8988T (cell line): Measurements from ENCODE around the gene DAGLA.
A peak's percentile ranks its signal among the peaks of the same experiment; 100 is the strongest.

ENCODE experiments used
- DNase-seq: peaks from one replicate; pipeline ENCODE4 v3.0.0; 2011

The DAGLA gene

DNA sequence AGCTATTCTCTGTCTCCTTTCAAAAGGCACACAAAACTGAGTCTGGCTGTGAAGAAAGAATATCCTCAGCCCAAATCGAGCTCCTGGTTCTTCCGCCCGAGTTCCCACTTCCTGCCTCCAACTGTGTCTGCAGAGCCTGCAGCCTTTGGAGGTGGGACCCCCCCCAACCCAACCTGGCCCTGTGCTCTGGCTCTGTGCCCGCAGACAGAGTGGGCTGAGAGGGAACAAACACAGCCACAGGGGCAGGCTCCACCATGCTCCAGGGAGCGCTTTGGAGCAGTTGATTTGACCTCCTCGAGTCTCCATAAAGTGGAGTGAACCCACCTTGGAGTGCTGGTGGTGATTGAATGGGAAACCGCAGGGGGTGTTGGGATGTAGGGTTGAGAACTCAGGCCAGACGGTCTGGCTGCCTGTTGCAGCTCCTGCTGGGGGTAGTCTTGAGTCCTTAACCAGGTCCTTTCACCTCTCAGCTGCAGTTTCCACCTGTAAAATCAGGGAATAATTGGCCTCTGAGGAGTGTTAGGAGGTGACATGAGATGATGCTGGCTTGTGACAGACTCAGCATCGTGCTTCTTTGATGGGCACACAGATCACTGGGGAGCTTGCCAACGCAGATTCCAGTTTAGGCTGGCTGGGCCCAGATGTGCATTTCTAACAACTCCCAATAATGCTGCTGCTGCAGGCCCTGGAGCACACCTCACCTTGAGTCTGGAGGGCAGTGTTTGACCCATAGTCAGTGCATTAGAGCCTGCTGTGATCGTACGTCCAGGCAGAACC, 11.4 kb downstream of the DAGLA start:
- DNase-seq: no peak

DNA sequence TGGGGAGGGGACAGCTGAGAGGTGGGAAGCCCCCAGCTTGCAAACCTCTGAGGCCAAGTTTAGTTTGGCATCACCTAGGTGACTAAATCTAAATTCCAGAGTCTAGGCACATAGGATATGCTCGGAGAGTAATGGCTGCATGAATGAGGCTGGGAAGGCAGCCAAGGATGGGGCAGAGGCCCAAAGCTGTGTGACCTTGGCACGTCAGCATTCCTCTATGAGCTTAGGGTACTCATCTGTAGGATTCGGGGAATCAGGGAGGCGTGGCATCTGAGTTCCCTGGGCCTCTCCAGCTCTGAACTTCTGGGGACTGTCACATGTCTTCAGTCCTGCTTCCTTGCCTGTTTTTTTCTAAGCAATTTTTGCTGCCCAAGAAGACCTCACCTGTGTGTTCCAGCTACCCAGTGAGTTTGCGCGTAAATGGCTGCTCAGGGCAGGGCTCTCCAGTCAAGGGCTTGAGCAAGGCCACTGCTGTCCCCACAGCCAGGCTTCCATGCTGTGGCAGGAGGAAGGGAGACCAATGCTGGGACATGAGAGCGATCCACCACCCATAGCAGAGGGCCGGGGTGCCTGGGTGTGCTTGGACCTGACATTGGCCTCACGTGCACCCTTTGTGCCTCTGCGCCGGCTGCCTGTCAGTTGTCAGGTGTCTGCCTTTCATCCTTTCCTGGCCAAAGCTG, 13.9 kb downstream of the DAGLA start:
- no peak for DNase-seq

DNA sequence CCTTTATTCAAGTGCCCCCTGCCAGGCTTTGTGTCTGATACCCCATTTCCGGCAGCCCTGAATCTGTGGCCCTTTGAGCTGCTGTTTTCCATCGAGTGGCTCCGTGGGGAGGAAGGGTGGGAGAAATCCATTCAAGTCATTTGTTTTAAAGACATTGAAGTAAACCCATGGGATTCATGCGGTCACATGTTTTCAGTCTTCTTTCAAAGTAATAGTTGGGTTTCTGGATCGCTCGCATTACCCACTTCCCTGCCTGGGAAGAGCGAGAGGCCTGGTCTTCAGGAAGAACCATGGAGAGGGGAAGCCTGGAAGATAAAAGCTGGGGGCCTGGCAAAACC, 14.4 kb downstream of the DAGLA start:
- DNase-seq: no peak

GRCh38 chr11:61694946-61695706, 14.9 kb downstream of the DAGLA start:
- DNase-seq: no peak

DNA sequence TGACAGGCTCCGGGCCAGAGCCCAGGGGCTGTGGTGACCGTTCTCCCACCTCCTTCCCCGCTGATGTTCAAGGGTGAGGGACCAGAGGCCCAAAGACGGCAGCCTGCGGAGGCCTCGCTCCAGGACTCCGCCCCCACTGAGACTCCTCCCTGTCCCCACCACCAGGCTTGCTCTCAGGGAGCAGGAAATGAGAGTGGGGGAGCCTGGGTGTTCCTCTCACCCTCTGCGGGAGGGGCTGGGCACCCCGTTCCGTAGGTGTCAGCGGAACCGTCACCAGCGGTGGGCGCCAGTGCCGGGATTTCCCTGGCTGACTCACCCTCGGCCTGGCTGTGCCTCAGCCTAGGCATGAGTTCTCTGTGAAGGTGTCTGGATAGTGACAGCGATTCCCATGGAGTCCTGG, 15.7 kb downstream of the DAGLA start:
- peak; percentile 87 for DNase-seq

DNA sequence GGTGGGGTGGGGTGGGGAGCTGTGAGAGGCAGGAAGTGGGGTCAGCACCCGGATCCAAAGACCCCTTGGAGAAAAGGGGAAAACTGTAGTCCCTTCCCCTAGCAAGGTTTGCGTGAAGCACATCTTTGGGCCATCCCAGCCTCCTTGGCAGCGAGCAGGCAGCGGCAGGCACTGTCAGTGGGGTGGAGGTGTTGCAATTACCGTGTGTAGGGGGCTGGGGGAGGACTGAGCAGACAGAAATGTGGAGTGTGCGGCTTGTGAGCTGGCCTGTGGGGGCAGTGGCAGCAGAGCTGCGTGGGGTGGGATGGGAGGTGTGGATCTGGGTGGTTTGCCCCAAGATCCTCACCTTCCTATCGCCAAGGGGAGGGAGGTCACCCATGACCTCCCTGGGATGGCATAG, 16.4 kb downstream of the DAGLA start:
- DNase-seq: no peak

DNA sequence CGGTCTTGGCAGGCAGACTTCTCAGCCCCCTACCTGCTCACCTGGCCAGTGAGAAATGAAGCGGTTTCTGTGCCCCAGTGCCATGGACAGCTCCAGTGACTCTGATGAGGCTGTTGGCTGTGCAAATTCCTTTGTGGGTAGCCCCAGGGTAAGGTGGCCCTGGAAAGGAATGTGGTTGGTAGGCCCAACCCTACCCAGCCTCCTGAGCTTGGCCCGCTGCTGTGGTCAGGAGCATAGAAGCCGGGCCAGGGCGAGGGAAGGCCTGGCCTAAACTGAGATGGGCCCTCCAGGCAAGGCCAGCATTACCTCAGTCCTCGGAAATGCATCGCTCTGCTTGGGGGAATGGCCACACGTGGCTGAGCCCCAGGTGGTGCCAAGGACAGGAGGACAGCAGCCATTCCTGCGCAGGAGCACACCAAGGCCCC, 16.9 kb downstream of the DAGLA start:
- DNase-seq: no peak

GRCh38 chr11:61697764-61698163, 17.6 kb downstream of the DAGLA start:
- no peak for DNase-seq

- no peak for DNase-seq
Observed at GRCh38 chr11:61698173-61698948, 18.2 kb downstream of the DAGLA start.

GRCh38 chr11:61699737-61700160, 19.6 kb downstream of the DAGLA start:
- DNase-seq: no peak

DNA sequence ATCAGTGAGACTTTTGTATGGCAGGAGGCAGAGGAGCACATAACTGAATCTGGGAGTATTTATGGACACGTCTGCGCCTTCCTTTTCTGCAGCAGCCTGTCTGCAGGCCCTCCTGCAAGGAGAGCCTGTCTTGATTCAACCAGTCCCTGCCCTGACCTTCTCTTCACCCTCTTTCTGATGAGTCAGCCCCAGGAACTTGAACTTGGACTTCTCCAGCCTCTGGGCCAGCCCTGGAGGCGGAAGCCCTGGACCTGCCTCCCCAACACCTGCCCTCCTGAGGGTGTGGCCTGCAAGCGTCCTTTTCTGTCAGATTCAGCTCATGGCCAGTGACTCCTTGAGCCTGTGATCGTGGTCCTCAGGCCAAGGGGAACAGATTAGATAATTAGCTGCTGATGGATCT, 20.0 kb downstream of the DAGLA start:
- no peak for DNase-seq

DNA sequence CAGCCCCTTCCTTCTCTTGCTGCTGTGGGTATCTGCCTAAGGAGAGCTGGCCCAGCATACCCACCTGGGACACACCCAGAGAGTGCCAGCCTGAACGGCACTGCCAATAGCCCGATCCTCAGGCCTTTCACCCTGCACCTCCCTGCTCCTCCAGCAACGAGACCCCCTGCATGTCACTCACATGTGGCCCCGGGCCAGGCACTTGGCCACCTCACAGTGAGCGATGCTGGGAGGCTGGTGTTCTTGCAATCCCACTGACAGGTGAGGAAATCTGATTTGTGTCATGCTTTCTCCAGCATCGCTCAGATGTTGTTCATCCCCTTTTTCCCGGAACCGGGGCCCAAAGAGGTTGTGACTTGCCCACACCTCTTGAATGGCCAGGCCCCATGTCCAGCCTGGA, 20.5 kb downstream of the DAGLA start:
- DNase-seq: no peak

GRCh38 chr11:61701242-61701886, 21.2 kb downstream of the DAGLA start:
- no peak for DNase-seq

DNA sequence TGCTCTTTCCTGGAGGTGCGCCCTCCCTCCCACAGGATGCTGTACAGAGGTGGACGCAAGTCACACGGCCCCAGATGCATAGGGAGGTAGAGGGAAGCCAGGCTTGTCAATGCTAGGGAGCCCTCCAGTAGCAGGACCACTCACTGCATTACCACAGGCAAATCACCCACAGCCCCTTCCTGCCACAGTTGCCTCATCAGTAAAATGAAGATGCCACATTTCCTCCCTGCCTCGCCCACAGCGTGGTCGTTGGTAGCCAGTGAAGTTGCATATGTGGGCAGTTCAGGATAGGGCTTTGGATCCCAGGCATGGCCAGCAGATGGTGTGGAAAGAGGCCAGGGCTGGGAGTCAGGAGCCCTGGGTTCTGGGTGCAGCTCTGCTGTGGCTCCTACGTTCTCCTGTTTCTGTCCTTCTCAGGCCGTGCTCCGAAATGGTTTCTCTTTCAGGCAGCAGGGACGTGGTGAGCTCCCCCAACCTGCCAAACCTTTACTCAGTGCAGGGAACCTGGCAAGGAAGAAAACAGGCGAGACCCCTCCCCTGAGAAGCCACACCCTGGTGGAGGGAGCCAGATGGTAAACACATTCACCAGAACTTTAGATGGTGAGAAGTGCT, 22.6 kb downstream of the DAGLA start:
- DNase-seq: no peak

GRCh38 chr11:61704838-61705237, 24.6 kb downstream of the DAGLA start:
- DNase-seq: no peak

- no peak for DNase-seq
Observed at GRCh38 chr11:61706452-61707400, 26.5 kb downstream of the DAGLA start.

GRCh38 chr11:61707574-61707973, 27.4 kb downstream of the DAGLA start:
- DNase-seq: no peak

GRCh38 chr11:61709110-61709509, 28.9 kb downstream of the DAGLA start:
- no peak for DNase-seq

DNA sequence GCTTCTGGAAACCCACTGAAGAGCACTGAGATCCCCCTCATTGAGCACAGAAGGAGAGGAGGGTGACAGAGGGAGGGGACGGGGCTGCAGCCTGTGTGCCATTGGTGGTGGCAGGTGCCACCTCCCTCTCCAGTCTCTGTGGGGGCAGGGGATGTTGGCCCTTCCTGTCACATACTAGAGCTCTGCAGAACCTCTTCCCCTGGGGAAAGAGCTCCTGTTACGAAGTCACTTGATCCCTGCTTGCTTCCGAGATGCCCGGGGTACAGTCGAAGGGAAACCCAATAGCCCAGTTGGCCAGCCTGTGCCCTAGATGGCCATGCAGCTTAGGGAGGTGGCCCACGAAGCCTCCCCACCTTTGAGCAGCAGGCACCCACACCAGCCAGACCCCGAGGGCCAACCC, 29.4 kb downstream of the DAGLA start:
- DNase-seq: no peak

DNA sequence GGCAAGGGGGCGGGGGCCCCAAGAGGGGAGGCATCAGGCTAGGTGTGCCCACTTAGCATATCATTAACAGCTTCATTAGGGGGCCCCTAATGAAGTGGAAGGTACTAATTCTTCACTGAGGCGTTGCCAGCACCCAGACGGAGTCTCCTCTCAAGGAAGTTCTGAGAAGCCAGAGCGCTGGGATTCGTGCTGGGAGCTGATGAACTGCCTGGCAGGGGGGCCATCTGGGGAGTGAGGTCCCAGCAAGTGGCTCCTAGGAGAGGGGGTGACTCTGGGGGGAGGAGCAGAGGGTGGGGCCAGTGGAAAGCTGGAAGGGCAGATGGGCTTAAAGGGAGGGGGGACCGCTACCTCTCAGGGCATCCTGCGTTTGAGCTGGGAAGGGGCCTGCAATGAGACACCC, 29.8 kb downstream of the DAGLA start:
- no peak for DNase-seq

- DNase-seq: no peak
Observed at GRCh38 chr11:61711037-61711436, 30.8 kb downstream of the DAGLA start.
